Upper lobe of left lung (tissue), 4 donors: ENCODE results near the gene TEAD4.

ENCODE experiments used
- CTCF ChIP-seq, 6 experiments: fragments of 450-650 bp in 4 of 6; fragments of 200-600 bp in 2 of 6; sonication (generic) in 2 of 6; IDR thresholded peaks; one replicate each; pipeline ENCODE4 v1.5.1; 2016 to 2019; ENCODE audit warnings: antibody characterized with exemption in 6 of 6
- POLR2A ChIP-seq, 4 donors: fragments of 450-650 bp; IDR thresholded peaks; one replicate each; pipeline ENCODE4 v1.5.1; 2016 to 2017; ENCODE audit warnings: antibody characterized with exemption in 4 of 4, mild to moderate bottlenecking in 2 of 4

DNA sequence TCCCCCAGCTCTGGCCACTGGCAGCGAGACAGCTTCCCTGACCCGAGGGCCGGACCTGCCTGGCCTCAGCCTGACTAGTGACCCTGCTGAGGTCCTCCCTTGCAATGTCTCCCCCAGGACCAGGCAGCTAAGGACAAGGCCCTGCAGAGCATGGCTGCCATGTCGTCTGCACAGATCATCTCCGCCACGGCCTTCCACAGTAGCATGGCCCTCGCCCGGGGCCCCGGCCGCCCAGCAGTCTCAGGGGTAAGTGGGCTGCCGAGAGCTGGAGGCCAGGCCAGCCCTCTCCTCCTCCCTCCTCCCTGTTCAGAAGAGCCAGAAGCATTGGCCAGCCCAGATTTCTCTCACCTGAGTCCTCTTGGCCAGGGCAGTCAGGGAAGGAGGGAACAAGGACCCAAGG lies 58.1 kb downstream of the TEAD4 start:
- TF ChIP-seq CTCF (IDR thresholded peaks at IDR 0.05) (no peak), POLR2A (IDR thresholded peaks at IDR 0.05) (no peak)
